NCI-H2196 treated with DMSO at 0.1 percent for 48 hours (cell line): ENCODE results near the gene TRMT10C.
"Not testable (repeated sequence)": the region's sequence is repeated elsewhere in the genome, so short reads cannot be mapped to it uniquely, and the experiment has no call there.

ENCODE experiments used
- DNase-seq: peaks from one replicate; lab custom pipeline; 2025; ENCODE audit not compliant: unreplicated experiment; lab: John Stamatoyannopoulos, UW

Gene TRMT10C

DNA sequence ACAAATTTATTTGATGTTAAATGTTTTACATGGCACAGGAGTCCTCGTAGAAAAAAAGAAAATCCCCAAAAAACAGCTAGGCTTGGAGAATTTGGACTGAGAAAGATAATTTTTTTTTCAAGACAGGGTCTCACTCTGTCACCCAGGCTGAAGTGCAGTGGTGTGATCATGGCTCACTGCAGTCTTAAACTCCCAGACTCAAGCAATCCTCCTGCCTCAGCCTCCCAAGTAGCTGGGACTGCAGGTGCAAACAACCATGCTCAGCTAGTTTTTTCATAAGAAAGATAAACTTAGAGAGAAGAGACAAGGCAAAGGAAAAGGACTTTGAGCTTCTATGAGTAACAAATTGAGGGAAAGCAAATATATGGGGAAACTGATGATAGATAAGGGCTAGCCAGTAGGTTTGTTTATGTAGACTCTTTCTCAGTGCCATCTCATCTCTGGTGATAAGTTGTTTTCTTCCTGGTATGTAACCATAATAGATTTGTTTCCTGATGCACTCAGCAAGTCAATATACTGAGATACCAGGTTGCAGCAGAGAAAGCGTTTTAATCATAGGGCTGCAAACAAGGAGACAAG is 13.1 kb upstream of the TRMT10C start:
- no peak for DNase-seq

DNA sequence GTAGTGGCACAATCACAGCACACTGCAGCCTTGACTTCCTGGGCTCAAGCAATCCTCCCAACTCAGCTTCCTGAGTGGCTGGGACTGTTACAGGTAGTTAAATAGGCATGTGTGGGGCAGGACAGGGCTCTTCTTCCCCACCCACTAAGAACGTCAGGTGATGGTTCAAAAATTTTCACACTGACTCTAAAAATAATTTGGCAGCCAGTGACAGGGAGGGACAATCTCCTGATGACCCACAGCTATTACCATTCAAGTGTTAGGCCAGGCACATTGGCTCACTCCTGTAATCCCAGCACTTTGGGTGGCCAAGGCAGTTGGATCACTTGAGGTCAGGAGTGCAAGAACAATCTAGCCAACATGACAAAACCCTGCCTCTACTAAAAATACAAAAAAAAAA is 12.2 kb upstream of the TRMT10C start:
- no peak for DNase-seq

DNA sequence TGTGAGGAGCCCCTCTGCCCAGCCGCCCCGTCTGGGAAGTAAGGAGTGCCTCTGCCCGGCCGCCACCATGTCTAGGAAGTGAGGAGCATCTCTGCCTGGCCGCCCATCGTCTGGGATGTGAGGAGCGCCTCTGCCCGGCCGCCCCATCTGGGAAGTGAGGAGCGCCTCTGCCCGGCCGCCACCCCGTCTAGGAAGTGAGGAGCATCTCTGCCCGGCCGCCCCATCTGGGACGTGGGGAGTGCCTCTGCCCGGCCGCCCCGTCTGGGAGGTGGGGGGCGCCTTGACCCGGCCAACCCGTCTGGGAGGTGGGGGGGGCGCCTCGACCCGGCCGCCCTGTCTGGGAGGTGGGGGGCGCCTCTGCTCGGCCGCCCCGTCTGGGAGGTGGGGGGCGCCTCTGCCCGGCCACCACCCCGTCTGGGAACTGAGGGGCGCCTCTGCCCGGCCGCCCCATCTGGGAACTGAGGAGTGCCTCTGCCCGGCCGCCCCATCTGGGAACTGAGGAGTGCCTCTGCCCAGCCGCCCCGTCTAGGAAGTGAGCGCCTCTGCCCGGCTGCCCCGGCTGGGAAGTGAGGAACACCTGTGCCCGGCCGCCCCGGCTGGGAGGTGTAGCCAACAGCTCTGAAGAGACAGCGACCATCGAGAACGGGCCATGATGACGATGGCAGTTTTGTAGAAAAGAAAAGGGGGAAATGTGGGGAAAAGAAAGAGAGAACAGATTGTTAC is 10.1 kb upstream of the TRMT10C start:
- DNase-seq = not testable (repeated sequence)

DNA sequence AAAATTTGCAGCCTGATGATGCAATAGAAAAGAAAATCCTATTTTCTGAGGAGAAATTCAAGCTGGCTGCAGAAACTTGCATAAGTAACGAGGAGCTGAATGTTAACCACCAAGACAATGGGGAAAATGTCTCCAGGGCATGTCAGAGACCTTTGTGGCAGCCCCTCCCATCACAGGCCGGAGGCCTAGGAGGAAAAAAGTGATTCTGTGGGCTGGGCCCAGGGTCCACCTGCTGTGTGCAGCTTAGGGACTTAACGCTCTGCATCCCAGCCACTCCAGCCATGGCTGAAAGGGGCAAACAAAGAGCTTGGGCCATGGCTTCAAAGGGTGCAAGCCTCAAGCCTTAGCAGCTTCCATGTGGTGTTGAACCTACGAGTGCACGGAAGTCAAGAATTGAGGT is 8.3 kb upstream of the TRMT10C start:
- DNase-seq = not testable (repeated sequence)

DNA sequence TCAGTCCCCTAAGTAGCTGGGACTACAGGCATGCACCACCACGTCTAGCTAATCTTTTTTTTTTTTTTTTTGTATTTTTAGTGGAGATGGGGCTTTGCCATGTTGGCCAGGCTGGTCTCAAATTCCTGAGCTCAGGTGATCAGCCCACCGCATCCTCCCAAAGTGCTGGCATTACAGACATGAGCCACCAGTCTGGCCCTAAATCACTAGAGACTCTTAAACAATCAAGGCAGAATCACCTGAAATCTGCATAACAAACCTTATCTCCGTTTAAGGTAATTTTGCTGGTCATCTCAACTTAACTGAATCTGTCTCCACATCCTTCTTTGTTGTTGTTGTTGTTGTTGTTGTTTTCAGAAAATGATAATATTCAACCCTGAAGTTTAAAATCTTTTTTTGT is 5.6 kb upstream of the TRMT10C start:
- no peak for DNase-seq

DNA sequence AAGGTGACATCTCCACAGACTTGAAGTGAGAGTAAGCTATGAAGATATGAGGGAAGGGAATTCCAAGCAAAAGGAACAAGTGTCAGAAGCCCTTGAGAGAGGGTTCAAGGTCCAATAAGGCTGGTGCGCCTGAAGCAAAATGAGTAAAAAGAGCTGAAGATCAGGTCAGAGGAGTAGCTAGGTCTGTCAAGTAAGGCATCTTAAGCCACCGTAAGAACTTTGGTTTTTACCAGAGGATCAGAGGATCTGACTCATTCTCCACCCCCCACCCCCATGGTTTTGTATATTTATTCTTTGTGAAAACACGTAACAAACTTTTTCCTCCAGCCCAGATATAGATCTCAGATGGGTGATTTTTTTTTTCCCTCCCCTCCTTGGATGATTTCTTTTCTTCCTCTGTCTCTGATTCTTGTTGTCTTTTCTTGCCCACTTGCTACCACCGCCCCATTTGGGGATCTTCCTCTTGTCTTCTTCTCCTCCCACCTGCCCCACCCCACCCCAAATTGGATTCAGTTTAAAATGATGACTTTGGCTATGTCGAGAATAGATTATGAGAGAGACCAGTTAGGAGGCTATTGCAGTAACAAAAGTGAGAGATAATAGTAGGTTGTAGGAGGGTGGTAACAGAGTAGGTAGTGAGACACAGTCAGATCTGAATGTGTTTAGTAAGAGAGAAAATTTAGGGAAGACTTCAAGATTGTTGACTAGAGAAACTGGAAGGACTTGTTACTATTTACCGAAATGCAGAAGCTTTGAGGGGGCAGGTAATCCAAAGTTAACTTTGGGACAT is 6.1 kb downstream of the TRMT10C start:
- no peak for DNase-seq

DNA sequence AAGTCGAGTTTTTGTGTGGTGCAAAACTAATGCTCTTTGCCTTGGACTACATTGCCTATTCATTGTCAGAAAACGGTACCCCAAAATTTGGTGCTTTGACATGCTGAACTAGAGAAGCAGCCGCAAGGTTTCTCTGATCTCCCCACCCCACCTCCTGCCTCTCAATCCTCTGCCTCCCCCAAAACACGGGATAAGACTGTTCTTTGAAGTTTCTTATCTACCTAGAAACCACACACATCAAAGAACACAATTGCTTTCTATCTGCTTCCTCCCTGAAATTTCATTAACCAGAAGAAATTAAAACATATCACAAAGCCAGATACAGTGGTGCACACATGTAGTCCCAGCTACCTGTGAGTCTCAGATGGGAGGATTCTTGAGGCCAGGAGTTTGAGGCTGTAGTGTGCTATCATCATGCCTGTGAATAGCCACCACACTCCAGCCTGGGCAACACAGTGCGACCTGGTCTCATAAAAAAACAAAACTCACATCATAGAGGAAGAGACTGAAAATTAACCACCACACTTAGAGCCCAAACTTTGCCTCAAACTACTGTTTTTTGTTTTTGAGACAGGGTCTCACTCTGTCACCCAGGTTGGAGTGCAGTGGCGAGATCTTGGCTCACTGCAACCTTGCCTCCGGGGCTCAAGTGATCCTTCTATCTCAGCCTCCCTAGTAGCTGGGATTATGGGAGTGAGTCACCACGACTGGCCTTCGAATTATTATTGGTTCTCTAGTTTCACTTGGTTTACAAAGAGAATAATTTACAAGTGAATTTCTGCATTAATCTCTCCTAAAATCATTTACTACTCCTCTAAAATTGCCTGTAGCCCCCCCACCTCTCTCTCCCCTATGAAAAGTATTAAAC is 9.6 kb downstream of the TRMT10C start:
- no peak for DNase-seq

DNA sequence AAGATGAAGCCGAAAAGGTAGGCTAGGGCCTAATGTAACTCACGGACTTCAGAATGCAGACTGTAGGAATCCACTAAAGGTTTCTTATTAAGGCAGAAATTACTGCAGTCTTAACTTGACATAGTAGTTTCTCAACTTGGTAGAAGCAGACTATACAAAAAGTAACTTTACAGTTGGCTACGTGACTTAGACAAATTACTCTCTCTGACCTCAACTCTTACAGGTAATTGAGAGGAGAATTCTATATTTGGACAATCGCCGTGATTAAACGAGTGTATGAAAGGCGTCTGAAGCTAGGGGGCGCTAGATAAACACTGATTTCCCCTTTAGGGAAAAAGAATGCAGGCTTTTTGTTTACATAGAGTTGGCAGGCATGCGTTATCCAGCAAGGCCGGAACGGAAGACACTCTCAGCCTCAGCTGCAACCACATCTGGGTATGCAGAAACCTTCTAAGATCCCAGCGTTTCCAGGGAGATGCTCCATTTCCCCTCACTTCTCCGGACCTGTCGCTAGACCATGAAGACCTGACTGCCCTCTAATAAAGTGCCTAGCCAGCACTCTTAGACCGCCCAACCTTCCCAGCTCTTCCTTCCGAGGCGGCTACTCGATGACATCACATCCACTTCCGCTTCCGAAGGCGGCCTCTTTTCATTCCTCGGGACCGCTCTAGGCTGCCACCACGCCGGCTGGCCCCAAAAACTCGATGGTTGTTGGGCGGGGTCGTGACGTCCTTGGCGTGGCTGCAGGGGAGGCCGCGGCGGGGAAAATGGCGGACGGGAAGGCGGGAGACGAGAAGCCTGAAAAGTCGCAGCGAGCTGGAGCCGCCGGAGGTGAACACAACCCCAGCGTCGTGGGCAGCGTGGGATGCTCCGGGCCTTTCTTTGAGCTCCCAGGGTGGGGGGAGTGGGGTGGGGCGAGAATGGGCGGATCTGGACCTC is 12.1 kb downstream of the TRMT10C start, which contains the start of gene PCNP:
TSS of gene PCNP (plus strand) at position 732 of the 939 bp plus-strand sequence. CDS start at position 768, 36 bp downstream.
- peak; percentile 99 for DNase-seq

DNA sequence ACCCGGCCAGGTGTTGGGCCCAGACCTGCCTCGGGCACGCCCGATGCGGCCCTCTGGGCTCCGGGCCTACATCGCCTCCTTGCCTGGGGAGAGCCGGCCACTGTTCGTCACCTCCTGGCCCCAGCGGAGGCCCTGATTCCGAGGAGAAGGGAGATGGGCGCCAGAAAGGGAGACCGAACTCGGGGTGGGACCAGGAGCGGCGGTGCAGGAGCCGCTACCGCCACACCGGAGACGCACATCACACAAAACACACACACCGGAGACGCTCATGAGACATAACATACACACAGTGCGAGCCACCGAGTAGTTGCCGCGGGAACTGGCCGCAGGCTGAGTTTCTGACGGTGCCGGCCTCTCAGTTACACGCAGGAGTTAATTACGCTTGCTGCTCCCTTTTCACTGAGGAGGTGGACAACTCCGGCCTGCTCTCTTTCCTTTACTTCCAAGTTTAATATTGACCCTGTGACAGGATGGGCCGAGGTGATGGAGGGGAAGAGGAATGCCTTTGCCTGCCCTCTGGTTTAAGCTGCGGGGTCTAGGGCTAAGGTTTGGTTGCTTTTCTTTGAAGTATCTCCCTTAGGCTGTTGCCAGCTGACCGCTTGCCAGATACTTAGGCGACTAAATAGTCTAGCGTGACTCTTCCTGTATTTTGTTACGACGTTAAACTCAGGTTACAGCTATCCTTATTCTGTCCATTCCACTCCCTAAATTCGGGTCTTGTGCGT is 12.9 kb downstream of the TRMT10C start:
- DNase-seq = peak; percentile 70

DNA sequence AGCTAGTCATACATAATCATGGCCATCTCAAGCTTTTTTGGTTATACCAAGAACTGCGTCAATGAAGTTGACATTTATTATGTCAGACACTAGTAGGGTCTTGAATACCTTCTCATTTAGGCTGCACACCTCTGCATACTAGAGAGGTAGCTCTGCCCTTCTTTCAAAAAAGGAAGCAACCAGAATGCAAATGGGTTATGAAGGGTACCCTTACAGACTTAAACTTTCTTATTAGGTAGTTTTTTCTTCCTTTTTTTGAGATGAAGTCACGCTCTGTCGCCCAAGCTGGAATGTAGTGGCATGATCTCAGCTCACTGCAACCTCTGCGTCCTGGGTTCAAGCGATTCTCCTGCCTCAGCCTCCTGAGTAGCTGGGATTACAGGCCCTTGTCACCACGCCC is 15.6 kb downstream of the TRMT10C start:
- no peak for DNase-seq

DNA sequence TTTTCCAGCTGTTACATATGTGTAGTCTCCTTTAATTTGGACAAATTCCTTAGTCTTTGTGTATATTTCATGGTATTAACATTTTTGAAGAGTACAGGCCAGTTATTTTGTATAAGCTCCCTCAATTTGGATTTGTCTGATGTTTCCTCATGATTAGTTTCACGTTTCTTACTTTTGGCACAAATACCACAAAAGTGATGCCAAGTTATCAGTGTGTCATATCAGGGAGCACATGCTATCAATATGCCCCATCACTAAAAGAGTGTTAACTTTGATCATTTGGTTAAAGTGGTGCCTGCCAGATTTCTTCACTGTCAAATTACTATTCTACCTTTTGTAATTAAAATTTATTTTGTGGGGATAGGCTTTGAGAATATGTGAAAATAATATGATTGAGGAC is 26.9 kb downstream of the TRMT10C start:
- DNase-seq = no peak

DNA sequence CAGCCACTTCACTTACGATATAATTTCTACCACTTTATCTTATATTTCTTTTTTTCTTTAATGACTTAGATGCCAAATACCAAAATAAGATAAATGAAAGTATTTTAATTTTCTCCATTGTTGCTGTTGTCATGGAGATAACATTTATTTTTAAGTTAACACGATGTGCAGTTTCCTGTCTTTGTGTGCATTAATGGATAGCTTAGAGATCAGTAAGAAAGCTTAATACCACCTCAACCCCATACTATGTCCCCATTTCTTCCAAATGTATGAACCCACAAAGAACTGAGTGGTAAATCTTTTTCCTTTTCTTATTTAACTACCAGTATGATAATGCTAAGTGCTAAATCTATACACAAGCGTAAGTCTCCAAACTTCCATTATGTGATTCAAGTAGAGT is 29.4 kb downstream of the TRMT10C start:
- no peak for DNase-seq

DNA sequence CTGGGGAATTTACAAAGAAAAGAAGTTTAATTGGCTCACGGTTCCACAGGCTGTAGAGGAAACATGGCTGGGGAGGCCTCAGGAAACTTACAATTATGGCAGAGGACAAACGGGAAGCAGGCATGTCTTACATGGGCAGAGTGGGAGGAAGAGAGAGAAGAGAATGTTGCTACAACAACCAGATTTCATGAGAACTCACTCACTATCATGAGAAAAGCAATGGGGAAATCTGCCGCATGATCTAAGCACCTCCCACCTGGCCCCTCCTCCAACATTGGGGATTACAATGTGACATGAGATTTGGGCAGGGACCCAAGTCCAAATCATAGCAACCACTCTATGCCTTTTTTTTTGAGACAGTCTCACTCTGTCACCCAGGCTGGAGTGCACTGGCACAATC is 41.1 kb downstream of the TRMT10C start:
- DNase-seq = no peak

DNA sequence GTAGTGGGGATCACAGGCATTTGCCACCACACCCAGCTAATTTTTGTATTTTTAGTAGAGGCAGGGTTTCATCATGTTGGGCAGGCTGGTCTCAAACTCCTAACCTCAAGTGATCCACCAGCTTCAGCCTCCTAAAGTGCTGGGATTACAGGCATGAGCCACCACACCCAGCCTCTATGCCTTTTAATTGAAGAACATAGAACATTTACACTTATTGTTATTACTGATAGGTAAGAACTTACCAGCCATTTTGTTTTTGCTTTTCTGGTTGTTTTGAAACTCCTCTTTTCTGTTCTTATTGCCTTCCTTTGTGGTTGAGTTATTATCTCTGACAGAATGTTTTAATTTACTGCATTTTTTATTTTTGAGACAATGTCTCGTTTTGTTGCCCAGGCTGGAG is 41.5 kb downstream of the TRMT10C start:
- no peak for DNase-seq

DNA sequence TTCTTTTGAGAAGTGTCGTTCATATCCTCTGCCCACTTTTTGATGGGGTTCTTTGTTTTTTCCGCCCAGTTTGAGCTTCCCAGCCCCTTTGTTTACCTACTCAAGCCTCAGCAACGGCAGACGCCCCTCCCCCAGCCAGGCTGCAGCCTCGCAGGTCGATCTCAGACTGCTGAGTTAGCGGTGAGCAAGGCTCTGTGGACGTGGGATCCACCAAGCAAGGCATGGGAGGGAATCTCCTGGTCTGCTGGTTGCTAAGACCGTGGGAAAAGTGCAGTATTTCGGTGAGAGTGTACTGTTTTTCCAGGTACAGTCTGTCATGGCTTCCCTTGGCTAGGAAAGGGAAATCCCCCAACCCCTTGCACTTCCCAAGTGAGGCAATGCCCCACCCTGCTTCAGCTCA is 43.7 kb downstream of the TRMT10C start:
- not testable (repeated sequence) for DNase-seq

DNA sequence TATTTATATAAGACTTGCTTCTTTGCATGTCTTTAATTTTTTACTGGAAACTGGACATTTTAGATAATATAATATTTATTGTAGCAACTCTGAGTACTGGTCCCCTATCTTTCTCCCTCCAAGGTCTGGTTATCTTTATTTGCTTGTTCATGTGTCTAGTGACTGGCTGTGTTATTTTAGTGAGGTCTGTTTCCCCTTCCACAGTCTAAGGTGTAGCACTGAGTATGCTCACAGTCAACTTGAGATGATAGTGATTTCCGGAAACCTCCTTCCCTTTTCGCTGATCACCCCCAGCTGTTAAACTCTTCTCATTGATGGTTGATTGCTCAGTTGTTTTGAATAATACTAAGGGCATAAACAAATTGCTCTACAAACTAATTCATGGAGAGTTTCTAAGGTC is 49.4 kb downstream of the TRMT10C start:
- DNase-seq = no peak

DNA sequence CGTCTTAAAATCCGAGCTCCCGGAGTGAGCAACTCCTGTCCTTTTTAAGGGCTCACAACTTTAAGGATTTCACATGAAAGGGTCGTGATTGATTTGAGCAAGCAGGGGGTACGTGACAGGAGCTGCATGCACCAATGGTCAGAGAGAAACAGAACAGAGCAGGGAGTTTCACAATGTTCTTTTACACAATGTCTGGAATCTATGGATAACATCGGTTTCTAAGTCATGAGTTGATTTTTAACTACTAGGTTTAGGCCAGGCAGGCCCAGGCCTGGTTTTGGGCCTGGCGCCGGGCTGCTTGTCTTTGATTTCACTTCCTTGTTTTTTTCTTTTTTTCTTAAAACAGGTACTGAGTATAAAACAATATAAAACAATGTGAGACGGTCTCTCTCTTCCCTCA is 51.3 kb downstream of the TRMT10C start:
- DNase-seq = not testable (repeated sequence)

DNA sequence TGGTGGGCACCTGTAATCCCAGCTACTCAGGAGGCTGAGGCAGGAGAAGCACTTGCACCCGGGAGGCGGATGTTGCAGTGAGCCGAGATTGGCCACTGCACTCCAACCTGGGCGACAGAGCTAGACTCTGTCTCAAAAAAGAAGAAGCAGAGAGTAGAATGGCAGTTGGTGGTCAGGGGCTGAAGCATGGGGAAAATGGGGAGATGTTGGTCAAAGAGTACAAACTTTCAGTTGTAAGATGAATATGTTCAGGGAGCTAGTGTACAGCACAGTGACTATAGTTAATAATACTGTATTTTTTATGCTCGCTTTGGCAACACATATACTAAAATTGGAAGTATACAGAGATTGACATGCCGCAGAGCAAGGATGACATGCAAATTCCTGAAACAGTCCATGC is 53.9 kb downstream of the TRMT10C start:
- DNase-seq = no peak
